Panc1 (cell line): ENCODE results near the gene ALDOC. TPM values are rescaled to one million over a fixed set of nuclear protein-coding genes. Genes with fewer than 3 reads are reported as not detected.

Experiments used
- ATAC-seq: fragments of 200-7000 bp; cut with Tn5 transposase; 2 replicates; pipeline ENCODE4 v1.9.1; 2020; ENCODE audit warnings: mild to moderate bottlenecking, moderate library complexity
- BruUV-seq: library from RNA; stranded (reverse); fragments of 400-500 nt; replicated peaks from 2 replicates; lab custom pipeline; 2021; lab: Mats Ljungman, UMichigan
- CTCF ChIA-PET: fragments of 300-600 bp; sonication (Branson Sonifier 250); formaldehyde crosslinking; loops from one replicate; lab custom pipeline; 2022; ENCODE audit warnings: antibody characterized with exemption; lab: Charles Lee
- POLR2A ChIA-PET: fragments of 300-600 bp; sonication (Branson Sonifier 250); formaldehyde crosslinking; loops from one replicate; lab custom pipeline; 2022; ENCODE audit warnings: antibody characterized with exemption; lab: Charles Lee
- DNase-seq: peaks from one replicate; pipeline ENCODE4 v3.0.0-alpha.2; 2010; ENCODE audit warnings: low read depth, low spot score
- H3K27ac ChIP-seq: 2 replicates; pipeline ENCODE4 v1.5.1; 2011; ENCODE audit warnings: mild to moderate bottlenecking, low read length, inconsistent platforms
- H3K27me3 ChIP-seq: fragments of 200-500 bp; sonication (Bioruptor generic); 2 replicates; pipeline ENCODE4 v1.6.0; 2014; ENCODE audit warnings: low read length, inconsistent platforms; ENCODE audit not compliant: control insufficient read depth, insufficient read depth
- H3K36me3 ChIP-seq: fragments of 200-500 bp; sonication (Bioruptor generic); 2 replicates; pipeline ENCODE4 v1.5.1; 2014; ENCODE audit warnings: inconsistent platforms, mild to moderate bottlenecking, low read length, moderate library complexity; ENCODE audit not compliant: control insufficient read depth, insufficient read depth
- H3K4me1 ChIP-seq: 2 replicates; pipeline ENCODE4 v1.5.1; 2011; ENCODE audit warnings: inconsistent platforms, mild to moderate bottlenecking, low read length, moderate library complexity; ENCODE audit not compliant: control insufficient read depth, insufficient read depth
- H3K4me3 ChIP-seq, 2 experiments: 2 replicates each; pipeline ENCODE4 v1.5.1; 2011 to 2012; ENCODE audit warnings: low read depth in 2 of 2, low read length in 2 of 2, mild to moderate bottlenecking in 2 of 2, inconsistent platforms in 1 of 2, moderate library complexity in 1 of 2
- H3K9me3 ChIP-seq: fragments of 200-500 bp; sonication (Bioruptor generic); 2 replicates; pipeline ENCODE4 v1.5.1; 2014; ENCODE audit warnings: low read depth, mild to moderate bottlenecking, inconsistent platforms, low read length, moderate library complexity; ENCODE audit not compliant: control insufficient read depth, insufficient read depth
- CTCF ChIP-seq: fragments of 450-650 bp; IDR thresholded peaks from 2 replicates; pipeline ENCODE4 v1.5.1; 2017; ENCODE audit warnings: mild to moderate bottlenecking
- POLR2AphosphoS5 ChIP-seq: IDR thresholded peaks from 2 replicates; pipeline ENCODE4 v1.6.1; 2012; ENCODE audit warnings: mild to moderate bottlenecking, low read depth, low read length, moderate library complexity
- REST ChIP-seq, 2 experiments: IDR thresholded peaks; 2 replicates each; pipeline ENCODE4 v1.6.1; 2011 to 2012; ENCODE audit warnings: low read depth in 2 of 2, control low read depth in 1 of 2, low read length in 1 of 2, mild to moderate bottlenecking in 1 of 2, moderate library complexity in 1 of 2; ENCODE audit not compliant: insufficient read depth in 1 of 2
- SIN3A ChIP-seq: IDR thresholded peaks from 2 replicates; pipeline ENCODE4 v1.6.1; 2012; ENCODE audit warnings: low read depth, mild to moderate bottlenecking, low read length, moderate library complexity, borderline replicate concordance; ENCODE audit not compliant: insufficient read depth
- TCF7L2 ChIP-seq: IDR thresholded peaks from 2 replicates; pipeline ENCODE4 v1.6.1; 2011; ENCODE audit warnings: mild to moderate bottlenecking, low read depth, low read length, inconsistent platforms
- in situ Hi-C: cut with HindIII; loops from 2 replicates; pipeline ENCODE4 v1.10.0; 2016; ENCODE audit warnings: low sequenced_read_pairs, low pct_unique_long_range_greater_than_20kb
- intact Hi-C: fragments of 100-400 bp; cut with micrococcal nuclease; formaldehyde crosslinking; loops from one replicate; pipeline ENCODE4 v1.10.0; 2022; ENCODE audit not compliant: unreplicated experiment
- total RNA-seq: library from RNA; stranded (reverse); gene quantifications from one replicate; pipeline ENCODE4 v1.2.1, GENCODE V29; 2021; ENCODE audit not compliant: unreplicated experiment

ALDOC gene
- total RNA-seq, 1 experiment from 2014 or later, result 13.4 TPM

GRCh38 chr17:28550858-28551257 is 25.8 kb downstream of the ALDOC start:
- TF ChIP-seq SIN3A (no peak), REST (IDR thresholded peaks at IDR 0.05; ENCODE audit: insufficient read depth in 1 of 2, low read depth in 2 of 2, low read length in 1 of 2) (no peak), CTCF (no peak), TCF7L2 (no peak), POLR2AphosphoS5 (no peak)
- Histone ChIP-seq H3K9me3 (no peaks in the 10 kb centered on the region), H3K36me3 (no peaks in the 10 kb centered on the region), H3K27ac (no peak overlapping the region), H3K27me3 (no peaks in the 10 kb centered on the region), H3K4me1 (peaks cover 9% of the 10 kb centered on the region; the same call in 1 of the 2 replicates), H3K4me3 (no peak overlapping the region)
- no peak for ATAC-seq
- POLR2A ChIA-PET, result no interaction called here
- TSS peak; percentile 40 for BruUV-seq
- in situ Hi-C loops (no loop called here), intact Hi-C loops (no loop called here)
- CTCF ChIA-PET, result interaction anchor here (0.6 to 0.7 kb wide), 2 partner anchors 19 to 197 kb away, joined by 3 read pairs; no protein-coding TSS in a partner anchor
- no peak for DNase-seq

- no peaks in the 10 kb centered on the region for H3K36me3 ChIP-seq
- DNase-seq, result no peak
- TF ChIP-seq CTCF (no peak), REST (IDR thresholded peaks at IDR 0.05; ENCODE audit: insufficient read depth in 1 of 2, low read depth in 2 of 2, low read length in 1 of 2) (no peak)
- H3K4me3 ChIP-seq, result no peak overlapping the region
- no peaks in the 10 kb centered on the region for H3K27me3 ChIP-seq
- H3K27ac ChIP-seq, result no peak overlapping the region
- CTCF ChIA-PET, result interaction anchor here (0.5 kb wide), 1 partner anchor 418 kb away, joined by 4 read pairs; no protein-coding TSS in a partner anchor
- in situ Hi-C loops, result no loop called here
- no TSS peak for BruUV-seq
- no peaks in the 10 kb centered on the region for H3K9me3 ChIP-seq
- intact Hi-C loops, result no loop called here
- ATAC-seq, result no peak
- H3K4me1 ChIP-seq, result peaks cover 9% of the 10 kb centered on the region; the same call in 1 of the 2 replicates
- POLR2A ChIA-PET, result no interaction called here
Measured at GRCh38 chr17:28549236-28550132, 27.2 kb downstream of the ALDOC start.
